Endothelial cell of umbilical vein (primary cell): ENCODE results near the gene CLIC1. TPM values are rescaled to one million over a fixed set of nuclear protein-coding genes. Genes with fewer than 3 reads are reported as not detected.

Source experiments
- BruUV-seq: library from RNA; stranded (reverse); fragments of 400-500 nt; replicated peaks from 2 replicates; lab custom pipeline; 2021; lab: Mats Ljungman, UMichigan
- CTCF ChIA-PET: fragments of 300-600, 350-600 bp; sonication (Branson Sonifier 250); formaldehyde crosslinking; loops from one replicate; lab custom pipeline; 2021; ENCODE audit warnings: antibody characterized with exemption, inconsistent platforms; lab: Charles Lee
- POLR2A ChIA-PET: fragments of 300-600, 350-600 bp; sonication (Branson Sonifier 250); formaldehyde crosslinking; loops from one replicate; lab custom pipeline; 2021; ENCODE audit warnings: antibody characterized with exemption, inconsistent platforms; lab: Charles Lee
- DNase-seq: peaks from one replicate; pipeline ENCODE4 v3.0.0-alpha.2; 2011; ENCODE audit warnings: low read depth, low spot score
- FAIRE-seq: peaks from 2 replicates; lab custom pipeline; 2011; peaks lifted over from hg19 to GRCh38; lab: Jason Lieb, UNC
- H2AFZ ChIP-seq: 2 replicates; pipeline ENCODE4 v1.6.0; 2012; ENCODE audit warnings: low read depth, low read length, control low read depth, inconsistent platforms
- H3K27ac ChIP-seq: 2 replicates; pipeline ENCODE4 v1.5.1; 2011; ENCODE audit warnings: low read depth, mild to moderate bottlenecking, control low read depth, low read length, moderate library complexity; ENCODE audit not compliant: insufficient read depth
- H3K27me3 ChIP-seq, 2 experiments: 2 replicates each; pipeline versions ENCODE4 v1.6.0 to v1.6.1; 2011; ENCODE audit warnings: low read length in 2 of 2, mixed read lengths in 1 of 2; ENCODE audit not compliant: control insufficient read depth in 2 of 2, insufficient read depth in 2 of 2
- H3K36me3 ChIP-seq, 2 experiments: 2 replicates in 1 of 2; 3 replicates in 1 of 2; pipeline ENCODE4 v1.5.1; 2011; ENCODE audit warnings: low read length in 2 of 2, mild to moderate bottlenecking in 1 of 2, moderate library complexity in 1 of 2; ENCODE audit not compliant: control insufficient read depth in 2 of 2, insufficient read depth in 2 of 2; ENCODE audit errors: extremely low read depth in 1 of 2
- H3K4me1 ChIP-seq: 3 replicates; pipeline ENCODE4 v1.5.1; 2011; ENCODE audit warnings: mild to moderate bottlenecking, low read length; ENCODE audit not compliant: control insufficient read depth, insufficient read depth; ENCODE audit errors: extremely low read depth
- H3K4me2 ChIP-seq: 2 replicates; pipeline ENCODE4 v1.6.1; 2011; ENCODE audit warnings: low read length, control low read depth, mixed read lengths; ENCODE audit not compliant: insufficient read depth
- H3K4me3 ChIP-seq, 3 experiments: fragments of 200-600 bp in 1 of 3; sonication (generic), shearing (Covaris generic) in 1 of 3; replicated peaks in 1 of 3; 2 replicates each; pipeline ENCODE4 v1.5.1; 2011 to 2016; ENCODE audit warnings: control low read depth in 3 of 3, low read length in 3 of 3, mild to moderate bottlenecking in 2 of 3, inconsistent platforms in 1 of 3, low read depth in 1 of 3, moderate library complexity in 1 of 3; ENCODE audit not compliant: insufficient read depth in 1 of 3
- H3K79me2 ChIP-seq: 2 replicates; pipeline ENCODE4 v1.6.0; 2012; ENCODE audit warnings: low read length, inconsistent platforms; ENCODE audit not compliant: control insufficient read depth, insufficient read depth
- H3K9ac ChIP-seq: replicated peaks from 2 replicates; pipeline ENCODE3; 2011; ENCODE audit warnings: low read length, control low read depth; ENCODE audit not compliant: insufficient read depth; ENCODE audit errors: extremely low read depth
- H3K9me1 ChIP-seq: replicated peaks from 3 replicates; pipeline ENCODE4 v1.6.0; 2011; ENCODE audit warnings: mild to moderate bottlenecking, low read length; ENCODE audit not compliant: control insufficient read depth, insufficient read depth; ENCODE audit errors: extremely low read depth
- H3K9me3 ChIP-seq: replicated peaks from 2 replicates; pipeline ENCODE4 v1.5.1; 2012; ENCODE audit warnings: low read length, inconsistent platforms; ENCODE audit not compliant: control insufficient read depth, insufficient read depth
- H4K20me1 ChIP-seq: replicated peaks from 2 replicates; pipeline ENCODE3; 2011; ENCODE audit warnings: mild to moderate bottlenecking, low read length; ENCODE audit not compliant: control insufficient read depth, insufficient read depth; ENCODE audit errors: extremely low read depth
- CTCF ChIP-seq, 2 donors: IDR thresholded peaks; 1 replicate in 1 of 2; 2 replicates in 1 of 2; pipeline ENCODE4 v1.5.1; 2011; ENCODE audit warnings: low read length in 2 of 2, mild to moderate bottlenecking in 2 of 2, moderate library complexity in 2 of 2, control low read depth in 1 of 2, inconsistent platforms in 1 of 2, low read depth in 1 of 2; ENCODE audit not compliant: insufficient read depth in 1 of 2; ENCODE audit errors: extremely low read depth in 1 of 2
- EZH2 ChIP-seq: IDR thresholded peaks from 2 replicates; pipeline ENCODE4 v1.6.1; 2012; ENCODE audit warnings: borderline replicate concordance, low read depth, mild to moderate bottlenecking, moderate library complexity, low read length, inconsistent platforms; ENCODE audit not compliant: severe bottlenecking
- FOS ChIP-seq: IDR thresholded peaks from 2 replicates; pipeline ENCODE4 v1.6.1; 2011; ENCODE audit warnings: mild to moderate bottlenecking, low read length, moderate library complexity, borderline replicate concordance; ENCODE audit not compliant: insufficient read depth
- GATA2 ChIP-seq: IDR thresholded peaks from 2 replicates; pipeline ENCODE4 v1.7.0; 2011; ENCODE audit warnings: low read depth, mild to moderate bottlenecking, moderate library complexity, mixed read lengths, low read length; ENCODE audit not compliant: insufficient read length, insufficient read depth
- JUN ChIP-seq: IDR thresholded peaks from 2 replicates; pipeline ENCODE4 v1.6.1; 2011; ENCODE audit warnings: borderline replicate concordance, low read depth; ENCODE audit not compliant: insufficient read length, insufficient read depth
- MAX ChIP-seq: IDR thresholded peaks from 2 replicates; pipeline ENCODE4 v1.6.1; 2011; ENCODE audit not compliant: insufficient read depth, insufficient read length
- MYC ChIP-seq: IDR thresholded peaks from one replicate; pipeline ENCODE4 v1.6.1; 2011; ENCODE audit warnings: mild to moderate bottlenecking, low read depth, low read length
- POLR2A ChIP-seq: IDR thresholded peaks from 2 replicates; pipeline ENCODE4 v1.6.1; 2012; ENCODE audit warnings: low read depth, mild to moderate bottlenecking, control low read depth, low read length
- POLR2AphosphoS5 ChIP-seq: IDR thresholded peaks from 2 replicates; pipeline ENCODE4 v1.6.1; 2012; ENCODE audit warnings: low read depth, mild to moderate bottlenecking, control low read depth, low read length, moderate library complexity; ENCODE audit not compliant: insufficient read depth
- dilution Hi-C: fragments of 300-500 bp; cut with MboI; formaldehyde crosslinking; loops from one replicate; pipeline ENCODE4 v1.15.0; 2019; ENCODE audit warnings: low sequenced_read_pairs; ENCODE audit not compliant: extremely low pct_ligation_motif_present
- intact Hi-C: fragments of 100-400 bp; cut with micrococcal nuclease; formaldehyde crosslinking; loops from one replicate; pipeline ENCODE4 v1.10.0; 2022
- polyA plus RNA-seq, 4 experiments: library from polyadenylated mRNA; depleted of rRNA in 3 of 4; stranded (reverse) in 3 of 4; unstranded in 1 of 4; fragments of >200 nt; gene quantifications; 2 replicates each; pipeline versions ENCODE4 v1.2.1 to v1.2.3, GENCODE V29; 2011 to 2012; ENCODE audit warnings: missing spikeins in 1 of 4
- total RNA-seq: library from RNA; stranded (reverse); gene quantifications from 2 replicates; pipeline ENCODE4 v1.2.3, GENCODE V29; 2021

The CLIC1 gene
- total and polyA plus RNA-seq, 2 donors (not counting 3 experiments of a cell fraction or from before 2014, with no cell fraction given) = 543 to 578 TPM

GRCh38 chr6:31708224-31708623 lies 28.1 kb downstream of the CLIC1 start:
- intact Hi-C loops = no loop called here
- Histone ChIP-seq H3K4me1 (peaks cover 8% of the 10 kb centered on the region), H4K20me1 (no peaks in the 10 kb centered on the region), H3K36me3 (no peaks in the 10 kb centered on the region), H3K4me3 (no peak overlapping the region), H3K9me1 (no peaks in the 10 kb centered on the region), H3K27ac (no peak overlapping the region), H3K27me3 (no peaks in the 10 kb centered on the region), H3K9me3 (no peaks in the 10 kb centered on the region), H2AFZ (no peak overlapping the region), H3K4me2 (no peak overlapping the region), H3K79me2 (no peaks in the 10 kb centered on the region), H3K9ac (no peak overlapping the region)
- no peak for DNase-seq
- dilution Hi-C loops = no loop called here
- BruUV-seq = no TSS peak
- POLR2A ChIA-PET = no interaction called here
- FAIRE-seq = no peak
- CTCF ChIA-PET = no interaction called here
- TF ChIP-seq GATA2 = no peak
- TF ChIP-seq EZH2 = no peak
- no peak for TF ChIP-seq POLR2AphosphoS5
- TF ChIP-seq FOS = no peak
- no peak for TF ChIP-seq MAX
- no peak for TF ChIP-seq JUN

- Histone ChIP-seq H3K4me2 (no peak overlapping the region), H3K4me3 (no peak overlapping the region), H3K36me3 (no peaks in the 10 kb centered on the region), H4K20me1 (no peaks in the 10 kb centered on the region), H3K4me1 (peaks cover 8% of the 10 kb centered on the region), H2AFZ (no peak overlapping the region), H3K27ac (no peak overlapping the region), H3K9me3 (no peaks in the 10 kb centered on the region), H3K9ac (no peak overlapping the region), H3K9me1 (no peaks in the 10 kb centered on the region), H3K79me2 (peaks cover under 1% of the 10 kb centered on the region), H3K27me3 (no peaks in the 10 kb centered on the region)
- ChIA-PET CTCF (no interaction called here), POLR2A (no interaction called here)
- FAIRE-seq = no peak
- intact Hi-C loops = no loop called here
- BruUV-seq = no TSS peak
- DNase-seq = no peak
- TF ChIP-seq EZH2 (no peak), MYC (no peak), MAX (no peak), FOS (no peak), POLR2AphosphoS5 (no peak), JUN (no peak), GATA2 (no peak), CTCF (IDR thresholded peaks at IDR 0.05; ENCODE audit: extremely low read depth in 1 of 2, insufficient read depth in 1 of 2, low read depth in 1 of 2, low read length in 2 of 2) (no peak), POLR2A (no peak)
- dilution Hi-C loops = no loop called here
Observed at GRCh38 chr6:31707701-31708100, 28.6 kb downstream of the CLIC1 start.
